GM12878 (cell line): ENCODE results near the gene CNIH1. TPM values are rescaled to one million over a fixed set of nuclear protein-coding genes. Genes with fewer than 3 reads are reported as not detected.

Experiments
- ATAC-seq: fragments of 200-7000 bp; cut with Tn5 transposase; 3 replicates; pipeline ENCODE4 v1.9.1; 2020; ENCODE audit warnings: mild to moderate bottlenecking, moderate library complexity
- BruUV-seq: library from RNA; stranded (reverse); fragments of 400-500 nt; replicated peaks from 2 replicates; lab custom pipeline; 2021; lab: Mats Ljungman, UMichigan
- CTCF ChIA-PET: fragments of 300-600 bp; sonication (Branson Sonifier 250); formaldehyde crosslinking; extraction: SDS; loops from one replicate; lab custom pipeline; 2021; ENCODE audit warnings: inconsistent platforms; lab: Yijun Ruan, JAX
- POLR2A ChIA-PET: fragments of 350-600 bp; formaldehyde crosslinking; extraction: SDS; loops from one replicate; lab custom pipeline; 2021; ENCODE audit warnings: inconsistent platforms; lab: Charles Lee
- RAD21 ChIA-PET: fragments of 300-600 bp; sonication (Branson Sonifier 250); formaldehyde crosslinking; loops from one replicate; lab custom pipeline; 2023; ENCODE audit warnings: antibody characterized with exemption; ENCODE audit not compliant: unreplicated experiment; lab: Charles Lee
- SMC1A ChIA-PET: fragments of 300-600 bp; sonication (Branson Sonifier 250); formaldehyde crosslinking; loops from one replicate; lab custom pipeline; 2023; ENCODE audit not compliant: unreplicated experiment, uncharacterized antibody; lab: Charles Lee
- DNase-seq: peaks from one replicate; pipeline ENCODE4 v3.0.0-alpha.2; 2011; ENCODE audit warnings: low read depth, low spot score
- FAIRE-seq: peaks from 3 replicates; lab custom pipeline; 2011; peaks lifted over from hg19 to GRCh38; lab: Jason Lieb, UNC
- H2AFZ ChIP-seq: 2 replicates; pipeline ENCODE4 v1.6.0; 2011; ENCODE audit warnings: low read depth, low read length, control low read depth; ENCODE audit not compliant: control insufficient read depth
- H3K27ac ChIP-seq: 2 replicates; pipeline ENCODE4 v1.5.1; 2011; ENCODE audit warnings: control low read depth; ENCODE audit not compliant: control insufficient read depth, insufficient read depth
- H3K27me3 ChIP-seq, 2 experiments: replicated peaks in 1 of 2; 2 replicates each; pipeline versions ENCODE4 v1.6.0 to v1.6.1; 2011; ENCODE audit warnings: low read length in 1 of 2; ENCODE audit not compliant: control insufficient read depth in 2 of 2, insufficient read depth in 2 of 2
- H3K36me3 ChIP-seq, 2 experiments: 2 replicates each; pipeline ENCODE4 v1.5.1; 2011; ENCODE audit warnings: low read length in 1 of 2; ENCODE audit not compliant: control insufficient read depth in 2 of 2, insufficient read depth in 2 of 2
- H3K4me1 ChIP-seq: 2 replicates; pipeline ENCODE4 v1.6.1; 2011; ENCODE audit warnings: mild to moderate bottlenecking, low read length, moderate library complexity, mixed read lengths; ENCODE audit not compliant: control insufficient read depth, insufficient read depth
- H3K4me2 ChIP-seq: 2 replicates; pipeline ENCODE4 v1.6.0; 2011; ENCODE audit warnings: control low read depth; ENCODE audit not compliant: control insufficient read depth, insufficient read depth
- H3K4me3 ChIP-seq: fragments of 200-600 bp; sonication (generic); 2 replicates; pipeline ENCODE4 v1.5.1; 2016
- H3K79me2 ChIP-seq: 2 replicates; pipeline ENCODE4 v1.6.0; 2011; ENCODE audit warnings: low read length; ENCODE audit not compliant: control insufficient read depth, insufficient read depth
- H3K9ac ChIP-seq: 2 replicates; pipeline ENCODE4 v1.8.0; 2011; ENCODE audit warnings: low read length, control low read depth, mixed read lengths; ENCODE audit not compliant: control insufficient read depth, insufficient read depth
- H3K9me3 ChIP-seq: replicated peaks from 3 replicates; pipeline ENCODE4 v1.5.1; 2011; ENCODE audit warnings: mild to moderate bottlenecking, low read length; ENCODE audit not compliant: control insufficient read depth, insufficient read depth
- H4K20me1 ChIP-seq: 2 replicates; pipeline ENCODE4 v1.6.0; 2011; ENCODE audit not compliant: control insufficient read depth, insufficient read depth
- CBFB ChIP-seq: IDR thresholded peaks from 2 replicates; pipeline ENCODE4 v1.6.1; 2016; ENCODE audit warnings: antibody characterized with exemption, low read depth
- FOXK2 ChIP-seq: fragments of 450-650 bp; IDR thresholded peaks from 2 replicates; pipeline ENCODE4 v1.6.1; 2017; ENCODE audit warnings: mild to moderate bottlenecking, moderate library complexity
- HDAC6 ChIP-seq: fragments of 200-600 bp; sonication (generic); IDR thresholded peaks from one replicate; pipeline ENCODE4 v1.8.0; 2017; ENCODE audit warnings: antibody characterized with exemption; ENCODE audit not compliant: unreplicated experiment
- NR2C2 ChIP-seq: IDR thresholded peaks from 2 replicates; pipeline ENCODE4 v1.6.1; 2011; ENCODE audit warnings: borderline replicate concordance, low read depth; ENCODE audit not compliant: control insufficient read depth, insufficient read length
- PAX8 ChIP-seq: fragments of 450-650 bp; IDR thresholded peaks from 2 replicates; pipeline ENCODE4 v1.6.1; 2017; ENCODE audit warnings: mild to moderate bottlenecking, moderate library complexity
- PBX3 ChIP-seq: IDR thresholded peaks from 2 replicates; pipeline ENCODE4 v1.6.1; 2011; ENCODE audit warnings: mild to moderate bottlenecking, low read depth, low read length, moderate library complexity; ENCODE audit not compliant: insufficient replicate concordance
- SMAD1 ChIP-seq: fragments of 450-650 bp; IDR thresholded peaks from 2 replicates; pipeline ENCODE4 v1.6.1; 2018; ENCODE audit warnings: mild to moderate bottlenecking, low read depth; ENCODE audit not compliant: partially characterized antibody
- WGBS: methylation state at CpG from one replicate; pipeline ENCODE4 v1.1.6; 2016; ENCODE audit warnings: low lambda C conversion rate; ENCODE audit not compliant: insufficient replicate concordance, insufficient coverage; ENCODE audit errors: missing lambda C conversion rate; 5-methylcytosine and 5-hydroxymethylcytosine counted together
- in situ Hi-C: fragments of 300-500 bp; cut with MboI; formaldehyde crosslinking; loops from 9 replicates; pipeline ENCODE4 v1.14.3; 2018; ENCODE audit warnings: mixed read lengths
- intact Hi-C: fragments of 100-400 bp; cut with micrococcal nuclease; formaldehyde crosslinking; loops from one replicate; pipeline ENCODE4 v1.14.2; 2022; ENCODE audit not compliant: unreplicated experiment
- polyA plus RNA-seq, 11 experiments: library from polyadenylated mRNA; depleted of rRNA in 4 of 11; unstranded in 6 of 11; stranded (reverse) in 5 of 11; fragments of >200 nt; fragmentation: Nextera tagmentation in 4 of 11; fragmentation: Illumina TruSeq in 1 of 11; extraction: Ambion mirVana in 4 of 11; extraction: Trizol in 1 of 11; gene quantifications; 1 replicate in 1 of 11; 2 replicates in 10 of 11; pipeline versions ENCODE4 v1.2.1 to v1.2.3, GENCODE V29; 2011 to 2016; ENCODE audit warnings: inconsistent platforms in 2 of 11, missing spikeins in 2 of 11, low read depth in 1 of 11
- total RNA-seq, 4 experiments: library from RNA; depleted of rRNA in 3 of 4; stranded (reverse); fragments of >200 nt in 3 of 4; fragmentation: Illumina TruSeq in 1 of 4; extraction: Trizol in 1 of 4; gene quantifications; 2 replicates each; pipeline versions ENCODE4 v1.2.1 to v1.2.3, GENCODE V29; 2013 to 2021

The CNIH1 gene
- total and polyA plus RNA-seq, 10 of the 15 experiments (the other 5 are each of a cell fraction or from before 2014, with no cell fraction given): 48.9 to 274 (median 110) TPM

- ChIA-PET SMC1A (interaction anchor here (1.5 to 2.3 kb wide), 2 partner anchors 12 to 27 kb away, joined by 5 read pairs; partner anchors contain the start of gene CDKN3), CTCF (interaction anchor here (1.2 kb wide), 1 partner anchor 139 kb away, joined by 3 read pairs; no protein-coding TSS in a partner anchor), RAD21 (no interaction called here), POLR2A (no interaction called here)
- no peak overlapping the region for H3K9ac ChIP-seq
- FAIRE-seq (no peak), ATAC-seq (no peak), DNase-seq (no peak)
- 100% methylated on average over 2 of the region's 2 CpGs for WGBS
- peaks cover 8 to 28% of the 10 kb centered on the region in 2 experiments for H3K36me3 ChIP-seq
- H3K79me2 ChIP-seq: no peaks in the 10 kb centered on the region; the same call in 1 of the 2 replicates
- H3K4me3 ChIP-seq: no peak overlapping the region
- no peaks in the 10 kb centered on the region for H3K9me3 ChIP-seq
- no peak for TF ChIP-seq SMAD1
- TF ChIP-seq HDAC6: no peak
- BruUV-seq: no TSS peak
- no peaks in the 10 kb centered on the region for H3K27me3 ChIP-seq
- H3K27ac ChIP-seq: no peak overlapping the region
- H3K4me1 ChIP-seq: no peaks in the 10 kb centered on the region
- in situ Hi-C loops (no loop called here), intact Hi-C loops (no loop called here)
- H3K4me2 ChIP-seq: no peak overlapping the region
- no peaks in the 10 kb centered on the region for H4K20me1 ChIP-seq
- no peak overlapping the region for H2AFZ ChIP-seq
Measured at GRCh38 chr14:54425068-54425467, 16.1 kb downstream of the CNIH1 start.

- DNase-seq (no peak), ATAC-seq (no peak), FAIRE-seq (no peak)
- ChIA-PET CTCF (interaction anchor here (0.7 to 2.4 kb wide), 5 partner anchors 8 to 140 kb away, joined by 3 to 10 read pairs (median 3); no protein-coding TSS in a partner anchor), RAD21 (no interaction called here), SMC1A (interaction anchor here (1.2 to 2.7 kb wide), 4 partner anchors 11 to 27 kb away, joined by 3 to 15 read pairs (median 4); partner anchors contain the start of gene CDKN3), POLR2A (no interaction called here)
- Histone ChIP-seq H3K27ac (no peak overlapping the region), H3K4me2 (no peak overlapping the region), H2AFZ (no peak overlapping the region), H3K9me3 (no peaks in the 10 kb centered on the region), H3K4me1 (no peaks in the 10 kb centered on the region), H3K4me3 (no peak overlapping the region), H3K27me3 (no peaks in the 10 kb centered on the region), H4K20me1 (no peaks in the 10 kb centered on the region), H3K79me2 (no peaks in the 10 kb centered on the region), H3K9ac (no peak overlapping the region), H3K36me3 (peaks cover 6 to 23% of the 10 kb centered on the region in 2 experiments)
- intact Hi-C loops (no loop called here), in situ Hi-C loops (no loop called here)
- BruUV-seq: no TSS peak
- TF ChIP-seq PAX8: no peak
- TF ChIP-seq NR2C2: no peak
- TF ChIP-seq FOXK2: no peak
- no peak for TF ChIP-seq CBFB
- TF ChIP-seq PBX3: no peak
- 98% methylated on average over 4 of the region's 4 CpGs for WGBS
Measured at GRCh38 chr14:54424479-54424901, 16.7 kb downstream of the CNIH1 start.
